Keratinocyte (primary cell): ENCODE results near the gene CCDC33.

ENCODE experiments used
- EZH2 ChIP-seq: IDR thresholded peaks from one replicate; pipeline ENCODE4 v1.6.1; 2012; ENCODE audit warnings: inconsistent platforms, mild to moderate bottlenecking, low read length, moderate library complexity
- TF ChIP-seq, protein P1 (sequence below), 3 experiments: IDR thresholded peaks in 1 of 3; conservative IDR thresholded peaks in 1 of 3; optimal IDR thresholded peaks in 1 of 3; 2 replicates in 2 of 3; 3 replicates in 1 of 3; pipeline versions ENCODE3 to v1.5.1; 2011; ENCODE audit warnings: low read length in 3 of 3, mild to moderate bottlenecking in 3 of 3, moderate library complexity in 2 of 3, control low read depth in 1 of 3, inconsistent platforms in 1 of 3; ENCODE audit not compliant: insufficient read depth in 2 of 3; ENCODE audit errors: extremely low read depth in 1 of 3

DNA sequence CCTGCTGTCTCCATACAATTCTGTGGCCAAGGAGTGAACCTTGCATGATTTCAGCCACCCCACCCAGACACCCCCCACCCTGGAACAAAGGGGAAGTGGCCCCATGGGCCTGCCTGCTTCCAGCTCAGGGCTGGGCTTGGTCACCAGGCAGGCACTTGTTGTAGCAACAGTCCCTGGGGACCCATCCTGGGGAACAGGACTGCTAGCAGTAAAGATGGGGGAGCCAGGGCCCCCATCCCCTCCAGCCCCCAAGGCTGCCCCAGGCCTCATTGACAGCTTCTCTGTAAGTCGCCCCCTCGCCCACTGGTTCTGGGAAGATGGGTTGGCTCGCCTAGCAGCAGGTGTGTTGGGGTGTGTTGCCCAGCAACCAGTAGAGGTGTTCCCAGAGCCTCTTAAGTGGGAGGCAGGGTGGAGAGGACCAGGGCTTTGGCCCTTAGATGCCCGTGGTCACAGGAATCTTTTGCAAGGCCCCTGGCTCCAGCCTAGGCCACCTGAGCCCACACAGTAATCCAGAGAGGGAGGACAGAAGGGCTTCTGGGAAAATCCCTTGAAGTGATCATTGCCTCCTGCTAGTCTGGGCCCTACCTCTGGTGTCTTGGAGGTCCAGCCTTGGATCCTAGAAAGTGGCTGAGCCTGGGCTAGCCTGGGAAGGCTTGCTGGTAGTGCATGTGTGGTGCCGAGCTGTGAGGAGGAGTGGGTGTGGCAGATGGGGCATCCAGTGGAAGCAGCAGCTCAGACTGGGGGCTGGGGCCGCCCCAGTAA lies 82.4 kb downstream of the CCDC33 start:
- TF ChIP-seq, protein P1, sequence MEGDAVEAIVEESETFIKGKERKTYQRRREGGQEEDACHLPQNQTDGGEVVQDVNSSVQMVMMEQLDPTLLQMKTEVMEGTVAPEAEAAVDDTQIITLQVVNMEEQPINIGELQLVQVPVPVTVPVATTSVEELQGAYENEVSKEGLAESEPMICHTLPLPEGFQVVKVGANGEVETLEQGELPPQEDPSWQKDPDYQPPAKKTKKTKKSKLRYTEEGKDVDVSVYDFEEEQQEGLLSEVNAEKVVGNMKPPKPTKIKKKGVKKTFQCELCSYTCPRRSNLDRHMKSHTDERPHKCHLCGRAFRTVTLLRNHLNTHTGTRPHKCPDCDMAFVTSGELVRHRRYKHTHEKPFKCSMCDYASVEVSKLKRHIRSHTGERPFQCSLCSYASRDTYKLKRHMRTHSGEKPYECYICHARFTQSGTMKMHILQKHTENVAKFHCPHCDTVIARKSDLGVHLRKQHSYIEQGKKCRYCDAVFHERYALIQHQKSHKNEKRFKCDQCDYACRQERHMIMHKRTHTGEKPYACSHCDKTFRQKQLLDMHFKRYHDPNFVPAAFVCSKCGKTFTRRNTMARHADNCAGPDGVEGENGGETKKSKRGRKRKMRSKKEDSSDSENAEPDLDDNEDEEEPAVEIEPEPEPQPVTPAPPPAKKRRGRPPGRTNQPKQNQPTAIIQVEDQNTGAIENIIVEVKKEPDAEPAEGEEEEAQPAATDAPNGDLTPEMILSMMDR (optimal IDR thresholded peaks at IDR 0.05 in 1 of 3, IDR thresholded peaks at IDR 0.05 in 1 of 3, conservative IDR thresholded peaks at IDR 0.05 in 1 of 3; ENCODE audit: extremely low read depth in 1 of 3, insufficient read depth in 2 of 3, low read length in 3 of 3), result no peak
- TF ChIP-seq EZH2, result no peak
